ENCODE measurements around the gene NPIPB6.
"Not testable (repeated sequence)": the region's sequence is repeated elsewhere in the genome, so short reads cannot be mapped to it uniquely, and the experiment has no call there.

DNA sequence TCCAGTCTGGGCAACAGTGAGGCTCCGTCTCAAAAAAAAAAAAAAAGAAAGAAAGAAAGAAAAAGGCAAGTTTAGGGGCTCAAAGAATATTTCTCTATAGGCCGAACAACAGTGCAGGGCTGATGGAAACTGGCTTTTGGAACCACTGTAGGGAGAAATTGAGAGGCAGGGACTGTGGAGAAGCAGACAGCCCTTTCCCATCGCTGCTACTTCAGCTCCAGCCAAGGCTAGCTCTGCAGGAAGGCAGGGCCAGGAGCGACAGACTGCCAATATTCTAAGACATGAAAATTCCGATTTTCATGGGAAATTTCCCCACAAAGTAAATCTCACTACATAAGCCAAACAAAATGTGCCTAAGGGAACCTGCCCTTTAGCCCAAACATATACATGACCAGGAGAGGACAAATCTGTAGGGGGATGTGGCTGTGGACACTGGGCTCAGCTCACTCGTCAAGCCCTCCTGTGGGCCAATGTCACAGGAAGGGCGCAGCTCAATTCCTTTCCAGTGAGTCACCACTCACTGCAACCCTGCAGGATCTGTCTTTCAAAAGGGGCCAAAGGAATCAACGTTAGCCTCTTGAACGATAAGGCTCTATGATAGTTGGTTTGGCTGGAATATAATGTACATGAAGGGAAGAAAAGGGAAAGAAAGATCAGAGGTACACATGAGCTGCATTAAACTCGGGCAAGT is 19.0 kb upstream of the NPIPB6 start:
- not testable (repeated sequence) for TF ChIP-seq ZNF514 (tag by site-specific recombination; IDR thresholded peaks at IDR 0.05); ZSCAN30 (tag by site-specific recombination; IDR thresholded peaks at IDR 0.05); ZNF501 (tag by site-specific recombination; IDR thresholded peaks at IDR 0.05); CTCF (tag by site-specific recombination; IDR thresholded peaks at IDR 0.05); ZNF398 (tag by site-specific recombination; IDR thresholded peaks at IDR 0.05); MZF1 (tag by site-specific recombination; IDR thresholded peaks at IDR 0.05; ENCODE audit: borderline replicate concordance); ZNF138 (tag by site-specific recombination; IDR thresholded peaks at IDR 0.05; ENCODE audit: borderline replicate concordance); ZNF324 (tag by site-specific recombination; IDR thresholded peaks at IDR 0.05); ZNF121 (tag by site-specific recombination; IDR thresholded peaks at IDR 0.05); ZNF311 (tag by site-specific recombination; IDR thresholded peaks at IDR 0.05; ENCODE audit: borderline replicate concordance); ZNF280D (tag by site-specific recombination; IDR thresholded peaks at IDR 0.05)
- TF ChIP-seq, protein P1, sequence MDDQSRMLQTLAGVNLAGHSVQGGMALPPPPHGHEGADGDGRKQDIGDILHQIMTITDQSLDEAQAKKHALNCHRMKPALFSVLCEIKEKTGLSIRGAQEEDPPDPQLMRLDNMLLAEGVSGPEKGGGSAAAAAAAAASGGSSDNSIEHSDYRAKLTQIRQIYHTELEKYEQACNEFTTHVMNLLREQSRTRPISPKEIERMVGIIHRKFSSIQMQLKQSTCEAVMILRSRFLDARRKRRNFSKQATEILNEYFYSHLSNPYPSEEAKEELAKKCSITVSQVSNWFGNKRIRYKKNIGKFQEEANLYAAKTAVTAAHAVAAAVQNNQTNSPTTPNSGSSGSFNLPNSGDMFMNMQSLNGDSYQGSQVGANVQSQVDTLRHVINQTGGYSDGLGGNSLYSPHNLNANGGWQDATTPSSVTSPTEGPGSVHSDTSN (CRISPR knock-in tag; IDR thresholded peaks at IDR 0.05): not testable (repeated sequence)
- TF ChIP-seq, protein P2, sequence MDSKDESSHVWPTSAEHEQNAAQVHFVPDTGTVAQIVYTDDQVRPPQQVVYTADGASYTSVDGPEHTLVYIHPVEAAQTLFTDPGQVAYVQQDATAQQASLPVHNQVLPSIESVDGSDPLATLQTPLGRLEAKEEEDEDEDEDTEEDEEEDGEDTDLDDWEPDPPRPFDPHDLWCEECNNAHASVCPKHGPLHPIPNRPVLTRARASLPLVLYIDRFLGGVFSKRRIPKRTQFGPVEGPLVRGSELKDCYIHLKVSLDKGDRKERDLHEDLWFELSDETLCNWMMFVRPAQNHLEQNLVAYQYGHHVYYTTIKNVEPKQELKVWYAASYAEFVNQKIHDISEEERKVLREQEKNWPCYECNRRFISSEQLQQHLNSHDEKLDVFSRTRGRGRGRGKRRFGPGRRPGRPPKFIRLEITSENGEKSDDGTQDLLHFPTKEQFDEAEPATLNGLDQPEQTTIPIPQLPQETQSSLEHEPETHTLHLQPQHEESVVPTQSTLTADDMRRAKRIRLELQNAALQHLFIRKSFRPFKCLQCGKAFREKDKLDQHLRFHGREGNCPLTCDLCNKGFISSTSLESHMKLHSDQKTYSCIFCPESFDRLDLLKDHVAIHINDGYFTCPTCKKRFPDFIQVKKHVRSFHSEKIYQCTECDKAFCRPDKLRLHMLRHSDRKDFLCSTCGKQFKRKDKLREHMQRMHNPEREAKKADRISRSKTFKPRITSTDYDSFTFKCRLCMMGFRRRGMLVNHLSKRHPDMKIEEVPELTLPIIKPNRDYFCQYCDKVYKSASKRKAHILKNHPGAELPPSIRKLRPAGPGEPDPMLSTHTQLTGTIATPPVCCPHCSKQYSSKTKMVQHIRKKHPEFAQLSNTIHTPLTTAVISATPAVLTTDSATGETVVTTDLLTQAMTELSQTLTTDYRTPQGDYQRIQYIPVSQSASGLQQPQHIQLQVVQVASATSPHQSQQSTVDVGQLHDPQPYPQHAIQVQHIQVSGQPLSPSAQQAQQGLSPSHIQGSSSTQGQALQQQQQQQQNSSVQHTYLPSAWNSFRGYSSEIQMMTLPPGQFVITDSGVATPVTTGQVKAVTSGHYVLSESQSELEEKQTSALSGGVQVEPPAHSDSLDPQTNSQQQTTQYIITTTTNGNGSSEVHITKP (tag by site-specific recombination; IDR thresholded peaks at IDR 0.05): not testable (repeated sequence)

Data from HEK293 (cell line).